GM18951 (cell line): ENCODE results near the gene CDC27.
"Not testable (repeated sequence)": the region's sequence is repeated elsewhere in the genome, so short reads cannot be mapped to it uniquely, and the experiment has no call there.

Experiments used
- POLR2A ChIP-seq: IDR thresholded peaks from 4 replicates; pipeline ENCODE4 v1.6.1; 2011; ENCODE audit warnings: mild to moderate bottlenecking; ENCODE audit not compliant: insufficient read length, insufficient read depth; ENCODE audit errors: extremely low read depth
- in situ Hi-C: fragments of 300-500 bp; cut with MboI; formaldehyde crosslinking; loops from one replicate; pipeline ENCODE4 v1.12.0; 2022; ENCODE audit warnings: low sequenced_read_pairs, mixed read lengths, inconsistent platforms; ENCODE audit not compliant: unreplicated experiment

CDC27 gene

DNA sequence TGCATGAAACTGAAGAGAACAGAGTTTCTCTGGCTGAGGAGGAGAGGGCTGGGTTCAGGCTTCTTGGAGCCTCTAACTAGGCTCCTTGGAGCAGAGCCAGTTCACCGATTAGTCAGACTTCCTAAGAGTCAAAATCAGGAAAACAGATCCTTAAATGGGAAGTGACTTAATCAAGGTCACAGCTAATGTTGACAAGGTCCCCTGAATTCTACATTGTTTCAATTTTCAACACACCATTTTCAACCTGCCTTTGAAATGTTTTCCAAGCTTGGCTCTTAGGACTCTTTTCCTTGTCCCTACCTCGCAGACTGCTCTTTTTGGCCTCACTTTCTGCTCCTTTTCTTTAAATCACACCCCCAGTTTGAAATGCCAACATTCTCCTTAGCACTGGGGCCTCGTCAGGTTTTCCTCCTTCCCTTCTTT is 36.4 kb upstream of the CDC27 start:
- in situ Hi-C loops, result no loop called here
- no peak for TF ChIP-seq POLR2A

DNA sequence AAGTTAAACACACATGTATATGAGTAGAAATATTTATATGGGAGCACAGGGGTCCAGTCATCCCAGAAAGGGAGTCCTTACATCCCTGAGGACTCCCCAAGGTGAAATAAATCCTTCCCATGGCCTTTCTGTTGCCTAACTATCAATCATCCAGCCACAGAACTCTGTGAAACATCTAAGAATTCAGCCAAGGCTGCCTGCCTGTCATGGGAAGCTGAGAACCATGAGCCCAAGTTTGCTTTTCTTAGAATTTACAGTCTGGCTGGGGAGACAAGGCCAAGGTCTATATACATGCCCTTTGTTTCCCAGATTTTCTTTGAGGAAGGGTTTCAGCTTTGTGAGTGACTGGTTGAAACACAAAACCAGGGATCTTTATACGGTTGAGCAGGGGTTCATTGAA is 35.9 kb upstream of the CDC27 start:
- in situ Hi-C loops, result no loop called here

DNA sequence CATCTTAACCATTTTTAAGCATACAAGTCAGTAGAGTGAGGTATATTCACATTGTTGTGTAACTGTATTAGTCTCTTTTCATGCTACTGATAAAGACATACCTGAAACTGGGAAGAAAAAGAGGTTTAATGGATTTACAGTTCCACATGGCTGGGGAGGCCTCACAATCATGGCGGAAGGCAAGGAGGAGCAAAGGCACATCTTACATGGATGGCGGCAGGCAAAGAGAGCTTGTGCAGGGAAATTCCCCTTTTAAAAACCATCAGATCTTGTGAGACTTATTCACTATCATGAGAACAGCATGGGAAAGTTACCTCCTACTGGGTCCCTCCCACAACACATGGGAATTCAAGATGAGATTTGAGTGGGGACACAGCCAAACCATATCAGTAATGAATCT is 35.0 kb upstream of the CDC27 start:
- in situ Hi-C loops, result not testable (repeated sequence)

More for the DNA sequence above, 35.9 kb upstream of the CDC27 start:
- no peak for TF ChIP-seq POLR2A

DNA sequence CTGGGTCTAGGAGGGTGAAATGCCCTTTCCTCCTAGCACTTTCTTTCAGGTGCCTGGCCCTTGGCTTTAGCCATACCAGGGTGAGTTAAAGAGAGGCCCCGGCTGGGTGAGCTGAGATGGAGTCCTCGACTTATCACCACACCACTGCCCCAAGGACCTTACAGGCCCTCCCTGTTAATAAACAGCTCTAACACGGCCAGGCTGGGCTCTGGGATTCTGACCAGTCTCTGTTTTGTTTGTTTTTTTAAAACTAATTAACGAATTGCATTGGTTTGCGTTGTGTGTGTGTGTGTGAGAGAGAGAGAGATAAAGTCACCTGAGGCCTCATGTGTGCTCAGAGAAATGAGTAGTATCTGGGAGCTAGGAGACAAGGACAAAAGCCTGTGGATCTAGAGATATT is 34.4 kb upstream of the CDC27 start:
- no peak for TF ChIP-seq POLR2A
- in situ Hi-C loops, result no loop called here

DNA sequence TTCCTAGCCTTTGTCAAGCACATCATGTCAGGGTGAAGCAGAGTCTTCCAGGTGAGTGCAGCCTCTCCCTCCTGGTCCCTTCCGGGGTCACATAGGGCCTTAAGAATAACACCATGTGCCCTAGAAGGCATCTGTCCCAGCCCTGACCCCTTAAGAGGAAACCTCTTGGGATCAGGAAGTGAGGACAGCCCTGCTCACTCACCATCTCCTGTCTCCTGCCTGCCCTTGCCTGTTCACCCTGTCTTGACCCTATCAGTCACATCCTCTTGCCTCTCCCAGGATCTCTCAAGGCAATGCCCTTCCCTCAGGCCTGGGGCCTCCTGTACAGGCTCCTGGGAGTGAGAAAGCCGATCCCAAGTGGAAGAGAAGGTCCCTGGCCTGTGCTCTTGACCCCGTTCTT is 33.9 kb upstream of the CDC27 start:
- in situ Hi-C loops, result no loop called here
- TF ChIP-seq POLR2A, result no peak

DNA sequence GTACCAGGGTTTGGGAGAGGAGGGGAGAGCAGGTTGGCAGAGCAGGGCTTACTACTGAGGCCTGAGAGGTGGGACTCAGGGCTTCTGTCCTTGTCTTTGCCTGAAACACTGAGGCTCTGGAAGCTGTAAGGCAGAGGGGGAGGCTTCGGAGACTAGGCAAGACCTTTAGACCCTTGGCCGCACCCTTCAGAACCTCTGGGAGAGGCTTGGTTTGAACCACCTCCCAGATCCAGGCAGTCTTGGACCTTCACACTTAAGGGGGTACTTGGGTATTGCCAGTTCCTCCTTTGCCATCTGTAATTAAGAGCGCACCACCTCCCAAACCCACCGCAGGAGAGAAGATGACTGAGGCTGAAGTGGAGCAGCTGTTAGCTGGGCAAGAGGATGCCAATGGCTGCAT is 33.0 kb upstream of the CDC27 start:
- TF ChIP-seq POLR2A, result no peak
- in situ Hi-C loops, result no loop called here

DNA sequence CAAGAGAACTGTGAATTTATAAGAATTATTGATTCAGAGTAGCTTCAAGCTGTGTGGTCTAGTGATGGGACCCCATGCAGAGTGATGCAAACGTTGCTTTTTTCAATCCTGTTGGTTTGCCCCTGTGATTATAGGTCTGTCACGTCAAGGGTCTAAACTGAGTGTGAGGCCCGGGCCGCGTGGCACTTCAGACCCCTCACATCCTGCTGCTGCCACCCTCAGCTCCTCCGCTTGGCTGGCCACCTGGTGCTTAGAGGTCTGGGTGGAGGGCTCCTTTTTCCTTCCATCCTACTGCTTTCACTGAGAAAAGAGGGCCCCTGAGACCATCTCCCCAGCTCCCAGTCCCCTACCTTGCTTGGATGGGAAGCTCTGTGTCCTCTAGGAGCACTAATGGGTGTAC is 32.1 kb upstream of the CDC27 start:
- in situ Hi-C loops, result no loop called here
- no peak for TF ChIP-seq POLR2A

DNA sequence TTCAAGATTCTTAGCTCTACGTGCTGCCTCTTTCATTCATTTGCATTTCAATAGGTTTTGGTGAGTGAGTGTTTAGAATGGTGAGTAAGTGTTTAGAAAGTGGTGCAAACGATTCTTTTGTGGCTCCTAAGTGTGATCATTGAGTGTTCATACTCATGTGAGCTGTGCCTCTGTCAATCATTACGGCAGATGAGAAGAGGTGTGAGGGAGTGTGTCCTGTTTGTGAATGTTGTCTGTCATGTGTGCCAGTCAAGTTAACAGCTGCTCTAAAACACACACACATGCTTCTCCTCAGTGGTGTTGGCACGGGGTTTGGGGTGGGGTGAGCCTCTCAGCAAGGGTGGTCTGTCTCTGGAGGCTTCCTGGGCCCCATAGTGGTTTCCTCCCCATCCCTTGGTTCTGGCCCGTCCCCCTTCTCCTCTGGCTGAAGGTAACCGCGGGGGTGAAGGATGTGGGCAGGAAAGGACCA is 31.5 kb upstream of the CDC27 start:
- in situ Hi-C loops, result no loop called here
- no peak for TF ChIP-seq POLR2A

DNA sequence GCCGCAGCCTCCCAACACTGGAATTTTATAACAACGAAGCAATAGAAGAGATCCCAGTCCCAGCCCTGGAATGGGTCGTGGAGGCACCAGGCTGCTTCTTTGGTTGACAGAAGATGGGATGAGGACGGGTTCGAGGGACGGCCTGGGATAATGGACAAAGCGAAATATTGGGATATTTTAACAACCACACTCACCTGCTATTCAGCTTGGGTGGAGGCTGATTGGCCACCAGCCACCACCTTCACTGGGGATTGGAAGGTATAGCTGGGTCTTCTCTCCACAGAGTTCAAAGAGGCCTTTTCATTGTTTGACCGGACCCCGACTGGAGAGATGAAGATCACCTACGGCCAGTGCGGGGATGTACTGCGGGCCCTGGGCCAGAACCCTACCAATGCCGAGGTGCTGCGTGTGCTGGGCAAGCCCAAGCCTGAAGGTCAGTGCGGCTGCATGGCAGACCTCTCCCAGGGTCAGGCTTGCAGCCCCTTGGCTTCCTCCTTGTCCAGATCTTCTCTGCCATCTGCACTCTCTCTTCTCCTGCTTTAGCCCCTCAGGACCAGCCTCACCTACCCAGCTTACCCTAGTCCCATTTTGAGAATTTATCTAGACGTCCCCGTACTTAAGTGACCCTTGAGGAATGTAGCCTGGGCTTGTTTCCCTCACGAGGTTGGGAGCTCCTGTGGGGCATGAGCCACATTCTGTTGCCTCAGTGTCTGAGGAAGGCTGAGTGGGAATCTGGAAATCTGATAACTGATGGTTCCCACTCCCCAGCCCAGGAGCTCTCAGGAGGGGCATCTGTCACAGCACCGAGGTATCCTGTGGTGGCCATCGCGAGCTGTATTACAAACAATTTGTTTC is 30.8 kb upstream of the CDC27 start:
- in situ Hi-C loops, result no loop called here
- no peak for TF ChIP-seq POLR2A

DNA sequence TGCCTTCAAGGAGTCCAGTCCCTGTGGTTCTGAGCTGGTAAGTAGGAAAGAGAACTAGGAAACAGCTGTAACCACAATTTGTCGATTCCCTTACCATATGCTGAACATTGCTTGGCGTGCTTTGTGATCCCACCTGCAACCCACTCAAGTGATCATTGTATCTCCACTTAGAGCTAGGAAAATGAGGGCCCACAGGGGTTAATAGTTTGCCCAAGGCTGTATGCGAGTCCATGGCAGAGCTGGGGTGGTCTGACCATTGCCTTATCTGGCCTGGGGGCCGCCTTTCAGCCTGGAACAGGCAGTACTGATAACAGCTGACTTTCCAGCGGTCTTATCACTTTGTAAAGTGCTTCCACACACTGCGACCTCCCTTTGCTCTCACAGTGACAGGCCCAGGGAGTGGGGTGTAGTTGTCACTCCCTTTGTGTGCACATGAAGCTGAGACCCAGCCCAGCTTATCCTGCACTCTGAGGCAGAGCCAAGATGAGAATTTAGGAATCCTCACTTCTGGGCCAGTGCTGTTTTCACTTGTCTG is 29.9 kb upstream of the CDC27 start:
- in situ Hi-C loops, result no loop called here

DNA sequence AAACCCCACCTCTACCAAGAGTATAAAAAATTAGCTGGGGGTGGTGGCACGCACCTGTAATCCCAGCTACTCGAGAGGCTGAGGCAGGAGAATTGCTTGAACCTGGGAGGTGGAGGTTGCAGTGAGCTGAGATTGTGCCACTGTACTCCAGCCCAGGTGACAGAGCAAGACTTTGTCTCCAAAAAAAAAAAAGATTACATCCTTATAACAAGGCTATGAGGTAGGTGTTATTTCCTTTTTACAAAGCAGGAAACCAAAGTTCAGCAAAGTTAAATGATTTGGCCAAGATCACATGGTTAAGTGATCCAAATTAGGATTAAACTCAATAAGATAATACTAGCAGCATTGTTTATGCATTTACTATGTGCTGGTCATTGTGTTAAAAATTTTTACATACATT is 28.2 kb upstream of the CDC27 start:
- in situ Hi-C loops, result not testable (repeated sequence)

More for the DNA sequence above, 29.9 kb upstream of the CDC27 start:
- TF ChIP-seq POLR2A, result no peak

DNA sequence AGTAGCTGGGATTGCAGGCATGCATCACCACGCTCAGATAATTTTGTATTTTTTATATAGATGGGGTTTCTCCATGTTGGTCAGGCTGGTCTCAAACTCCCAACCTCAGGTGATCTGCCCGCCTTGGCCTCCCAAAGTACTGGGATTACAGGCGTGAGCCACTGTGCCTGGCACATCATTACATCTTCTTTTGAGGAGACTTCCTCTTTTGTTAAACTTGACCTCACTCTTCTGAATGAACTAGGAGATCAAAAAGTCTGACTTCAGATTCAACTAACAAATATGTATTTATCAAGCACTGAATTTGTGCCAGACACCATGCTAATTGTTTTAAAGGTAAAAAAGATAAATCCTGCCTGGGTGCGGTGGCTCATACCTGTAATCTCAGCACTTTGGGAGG is 27.7 kb upstream of the CDC27 start:
- in situ Hi-C loops, result not testable (repeated sequence)

DNA sequence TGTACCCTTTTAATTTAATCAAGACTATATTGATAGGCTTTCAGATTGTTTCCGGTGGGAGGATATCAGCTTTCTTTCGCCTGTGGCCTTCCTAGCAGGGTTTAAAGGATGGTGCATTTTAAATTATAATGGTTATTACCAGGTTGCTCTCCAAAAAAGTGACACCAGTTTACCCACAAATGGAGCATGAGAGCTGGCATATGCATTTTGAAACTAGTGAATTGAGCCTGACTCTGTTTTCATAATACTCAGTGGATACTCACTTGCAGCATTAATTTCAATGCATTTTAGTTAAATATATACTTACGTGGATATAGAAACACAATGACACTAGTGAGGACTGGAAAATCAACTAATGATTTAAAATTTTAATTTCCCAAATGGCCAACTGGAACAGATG is 25.8 kb upstream of the CDC27 start:
- in situ Hi-C loops, result no loop called here
- no peak for TF ChIP-seq POLR2A

DNA sequence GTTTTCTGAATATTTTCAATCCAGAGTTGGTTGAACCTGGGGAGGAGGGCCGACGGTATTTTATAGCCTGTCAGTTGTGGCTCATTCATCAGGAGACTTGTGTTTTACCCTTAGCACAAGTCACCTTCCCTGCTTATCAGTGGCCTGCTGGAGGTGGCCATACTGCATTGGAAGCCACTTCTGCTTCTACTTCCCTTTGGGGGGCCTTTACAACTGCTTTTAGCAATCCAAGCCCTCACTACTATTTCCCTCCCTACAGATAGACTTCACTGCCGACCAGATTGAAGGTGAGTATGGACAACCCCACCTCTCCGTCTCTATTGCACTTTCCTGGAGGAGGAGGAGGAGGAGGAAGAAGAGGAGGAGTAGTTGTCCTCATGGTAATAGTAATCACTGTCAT is 24.4 kb upstream of the CDC27 start:
- no peak for TF ChIP-seq POLR2A
- in situ Hi-C loops, result no loop called here
